Omental fat pad (tissue), 4 donors: Measurements from ENCODE around the gene XRCC1. TPM values are rescaled to one million over a fixed set of nuclear protein-coding genes. Genes with fewer than 3 reads are reported as not detected.

Source experiments
- ATAC-seq: fragments of 150-250 bp; one replicate; pipeline ENCODE4 v1.9.1; 2016; ENCODE audit warnings: mild to moderate bottlenecking, moderate library complexity; ENCODE audit not compliant: low FRiP score
- DNase-seq: peaks from one replicate; pipeline ENCODE4 v3.0.0-alpha.2; 2019; ENCODE audit warnings: low spot score
- CTCF ChIP-seq, 3 donors: fragments of 450-650 bp; IDR thresholded peaks; one replicate each; pipeline ENCODE4 v1.5.1; 2016 to 2017; ENCODE audit warnings: antibody characterized with exemption in 3 of 3, mild to moderate bottlenecking in 3 of 3, moderate library complexity in 2 of 3
- total RNA-seq, 4 donors: library from RNA; depleted of rRNA; stranded (reverse); fragments of >200 nt; gene quantifications; one replicate each; pipeline ENCODE4 v1.1.0, GENCODE V29; 2016

XRCC1 gene
- total RNA-seq, 4 donors from 2014 or later: 13.0 to 24.1 (median 15.8) TPM

DNA sequence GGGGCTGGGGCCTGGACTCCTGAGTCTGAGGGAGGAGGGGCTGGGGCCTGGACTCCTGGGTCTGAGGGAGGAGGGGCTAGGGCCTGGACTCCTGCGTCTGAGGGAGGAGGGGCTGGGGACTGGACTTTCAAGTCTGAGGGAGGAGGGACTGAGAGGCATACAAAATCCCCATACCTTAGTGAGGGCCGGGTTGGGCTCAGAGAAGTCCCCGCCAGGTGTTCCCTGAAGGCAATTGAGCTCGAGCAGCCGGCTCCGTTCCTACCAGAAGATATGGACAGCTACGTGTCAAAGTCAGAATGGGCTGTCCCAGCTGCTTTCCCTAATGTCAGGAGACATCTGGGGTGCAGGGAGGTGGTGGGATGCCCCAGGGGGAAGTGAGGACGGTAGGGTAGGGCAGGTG, 80.2 kb downstream of the XRCC1 start:
- ATAC-seq (no peak), DNase-seq (no peak)
- no peak for TF ChIP-seq CTCF (IDR thresholded peaks at IDR 0.05)

Other genes with a start within 250 kb of the XRCC1 start
- 10 to 100 TPM in 1 of 4 donors, 1 to 10 TPM in 2, under 1 TPM in 1; 0.72 to 20.3 (median 3.5) TPM for gene CD177, start 221.8 kb downstream of the XRCC1 start, total RNA-seq
- gene TEX101, start 160.6 kb downstream of the XRCC1 start, total RNA-seq: not detected
- 10 to 100 TPM in 1 of 4 donors, 1 to 10 TPM in 1, under 1 TPM in 1, not detected in 1; 0.47 to 26.4 (median 1.9) TPM for gene LYPD3, start 109.9 kb downstream of the XRCC1 start, total RNA-seq
- 1 to 10 TPM; 2.0 to 8.7 (median 3.9) TPM for gene PHLDB3, start 70.8 kb downstream of the XRCC1 start, total RNA-seq
- gene ETHE1, start 48.3 kb downstream of the XRCC1 start, total RNA-seq: 10 to 100 TPM; 32.4 to 52.3 (median 41.3) TPM
- under 1 TPM in 1 of 4 donors, not detected in 3; 0.47 TPM for gene ZNF575, start 42.3 kb downstream of the XRCC1 start, total RNA-seq
- gene PINLYP, start 274 bp upstream of the XRCC1 start, total RNA-seq: 10 to 100 TPM in 2 of 4 donors, 1 to 10 TPM in 2; 3.8 to 18.4 (median 8.6) TPM
- 10 to 100 TPM; 14.4 to 24.0 (median 17.6) TPM for gene IRGQ, start 20.6 kb upstream of the XRCC1 start, total RNA-seq
- 10 to 100 TPM; 12.3 to 15.0 (median 13.3) TPM for gene ZNF576, start 21.1 kb upstream of the XRCC1 start, total RNA-seq
- gene SRRM5, start 36.6 kb upstream of the XRCC1 start, total RNA-seq: under 1 TPM in 3 of 4 donors, not detected in 1; 0.12 to 0.46 (median 0.38) TPM
- gene ZNF428, start 44.1 kb upstream of the XRCC1 start, total RNA-seq: 10 to 100 TPM; 15.4 to 22.1 (median 16.2) TPM
- 1 to 10 TPM in 3 of 4 donors, under 1 TPM in 1; 0.79 to 3.5 (median 2.5) TPM for gene CADM4, start 64.3 kb upstream of the XRCC1 start, total RNA-seq
- 100 to 1,000 TPM in 2 of 4 donors, 10 to 100 TPM in 2; 36.3 to 250 (median 88.0) TPM for gene PLAUR, start 94.6 kb upstream of the XRCC1 start, total RNA-seq
- not detected for gene IRGC, start 140.5 kb upstream of the XRCC1 start, total RNA-seq
- 10 to 100 TPM; 13.7 to 22.8 (median 15.5) TPM for gene SMG9, start 179.4 kb upstream of the XRCC1 start, total RNA-seq
- 10 to 100 TPM in 1 of 4 donors, 1 to 10 TPM in 2, under 1 TPM in 1; 0.74 to 19.1 (median 2.6) TPM for gene KCNN4, start 205.4 kb upstream of the XRCC1 start, total RNA-seq
- gene LYPD5, start 226.9 kb upstream of the XRCC1 start, total RNA-seq: 10 to 100 TPM in 1 of 4 donors, 1 to 10 TPM in 2, under 1 TPM in 1; 0.95 to 15.0 (median 2.4) TPM